ENCODE results near the gene NDRG3. TPM values are rescaled to one million over a fixed set of nuclear protein-coding genes. Genes with fewer than 3 reads are reported as not detected.

The NDRG3 gene
- polyA plus RNA-seq, 1 of the 3 experiments (the other 2 are of a cell fraction), result 20.5 TPM

GRCh38 chr20:36686944-36687343 is 58.9 kb downstream of the NDRG3 start:
- Histone ChIP-seq H3K27ac (ENCODE audit: low read depth in 2 of 2, low read length in 1 of 2) (no peak overlapping the region), H3K4me1 (ENCODE audit: control insufficient read depth in 1 of 2, insufficient read depth in 2 of 2, low read depth in 1 of 2, low read length in 1 of 2) (no peaks in the 10 kb centered on the region), H3K9ac (no peak overlapping the region), H3K79me2 (ENCODE audit: insufficient read depth) (no peaks in the 10 kb centered on the region), H3K36me3 (replicated peaks in 1 of 2; ENCODE audit: control insufficient read depth in 1 of 2, insufficient read depth in 2 of 2, low read length in 1 of 2) (peaks cover 0 to 8% of the 10 kb centered on the region in 2 experiments), H3K4me2 (no peak overlapping the region), H3F3A (replicated peaks; ENCODE audit: insufficient read depth) (no peaks in the 10 kb centered on the region), H3K9me2 (no peaks in the 10 kb centered on the region), H3K4me3 (ENCODE audit: low read depth in 2 of 2, low read length in 1 of 2) (no peak overlapping the region), H3K9me3 (no peaks in the 10 kb centered on the region), H3K27me3 (ENCODE audit: insufficient read depth) (no peaks in the 10 kb centered on the region), H2AFZ (ENCODE audit: low read depth) (no peak overlapping the region), H4K20me1 (ENCODE audit: insufficient read depth) (no peaks in the 10 kb centered on the region)
- ChIA-PET CTCF (interaction anchor here (1.4 kb wide), 1 partner anchor 87 kb away, joined by 3 read pairs; the partner anchor contains the start of gene DSN1), POLR2A (no interaction called here)
- no peak for DNase-seq
- 86% methylated on average over 4 of the region's 4 CpGs for WGBS (ENCODE audit: low lambda C conversion rate)
- TF ChIP-seq EZH2phosphoT487 (IDR thresholded peaks at IDR 0.05; ENCODE audit: borderline replicate concordance, low read depth), result no peak
- no peak for TF ChIP-seq TEAD4 (IDR thresholded peaks at IDR 0.05; ENCODE audit: borderline replicate concordance, insufficient read depth)

GRCh38 chr20:36686504-36686903 is 59.4 kb downstream of the NDRG3 start:
- POLR2A ChIA-PET, result no interaction called here
- WGBS (ENCODE audit: low lambda C conversion rate), result 88% methylated on average over 2 of the region's 2 CpGs
- no peaks in the 10 kb centered on the region for H3K9me2 ChIP-seq

More at GRCh38 chr20:36686504-36686903, 59.4 kb downstream of the NDRG3 start:
- H3K27me3 ChIP-seq (ENCODE audit: insufficient read depth), result no peaks in the 10 kb centered on the region
- DNase-seq, result no peak
- no peak overlapping the region for H3K27ac ChIP-seq (ENCODE audit: low read depth in 2 of 2, low read length in 1 of 2)
- H2AFZ ChIP-seq (ENCODE audit: low read depth), result no peak overlapping the region
- no peaks in the 10 kb centered on the region for H3K9me3 ChIP-seq
- H3F3A ChIP-seq (replicated peaks; ENCODE audit: insufficient read depth), result no peaks in the 10 kb centered on the region
- H3K9ac ChIP-seq, result no peak overlapping the region
- no peaks in the 10 kb centered on the region for H3K4me1 ChIP-seq (ENCODE audit: control insufficient read depth in 1 of 2, insufficient read depth in 2 of 2, low read depth in 1 of 2, low read length in 1 of 2)
- CTCF ChIA-PET, result interaction anchor here (1.4 kb wide), 1 partner anchor 88 kb away, joined by 3 read pairs; the partner anchor contains the start of gene DSN1
- no peak for TF ChIP-seq RAD21 (IDR thresholded peaks at IDR 0.05; ENCODE audit: low read length)
- TF ChIP-seq TAF1 (IDR thresholded peaks at IDR 0.05; ENCODE audit: borderline replicate concordance, low read depth, low read length), result no peak
- no peak for TF ChIP-seq SMC3 (IDR thresholded peaks at IDR 0.05; ENCODE audit: low read depth, low read length)
- no peak for TF ChIP-seq NFIC (IDR thresholded peaks at IDR 0.05; ENCODE audit: borderline replicate concordance)
- no peak for TF ChIP-seq USF2 (IDR thresholded peaks at IDR 0.05; ENCODE audit: borderline replicate concordance, low read depth, low read length)
- TF ChIP-seq POLR2AphosphoS5 (IDR thresholded peaks at IDR 0.05; ENCODE audit: low read depth, low read length), result no peak
- no peak for TF ChIP-seq REST (IDR thresholded peaks at IDR 0.05; ENCODE audit: low read depth, low read length)
- TF ChIP-seq FOXM1 (IDR thresholded peaks at IDR 0.05; ENCODE audit: low read depth), result no peak
- no peak for TF ChIP-seq USF1 (IDR thresholded peaks at IDR 0.05; ENCODE audit: borderline replicate concordance, low read depth)
- no peak for TF ChIP-seq GATA2 (CRISPR knock-in tag; IDR thresholded peaks at IDR 0.05)
- TF ChIP-seq RFX5 (IDR thresholded peaks at IDR 0.05; ENCODE audit: low read length), result no peak
- TF ChIP-seq GABPA (IDR thresholded peaks at IDR 0.05; ENCODE audit: low read depth), result no peak
- no peak for TF ChIP-seq IRF3 (IDR thresholded peaks at IDR 0.05; ENCODE audit: low read depth, low read length)
- no peak for TF ChIP-seq MEF2A (IDR thresholded peaks at IDR 0.05; ENCODE audit: borderline replicate concordance, low read depth)
- no peak for TF ChIP-seq CHD2 (IDR thresholded peaks at IDR 0.05; ENCODE audit: low read length, partially characterized antibody)
- no peak for TF ChIP-seq MXI1 (IDR thresholded peaks at IDR 0.05; ENCODE audit: low read depth, low read length)
- TF ChIP-seq CTCF (IDR thresholded peaks at IDR 0.05), result no peak
- TF ChIP-seq EP300 (IDR thresholded peaks at IDR 0.05; ENCODE audit: borderline replicate concordance in 1 of 2, low read depth in 1 of 2, low read length in 1 of 2), result no peak
- H4K20me1 ChIP-seq (ENCODE audit: insufficient read depth), result no peaks in the 10 kb centered on the region
- H3K4me3 ChIP-seq (ENCODE audit: low read depth in 2 of 2, low read length in 1 of 2), result no peak overlapping the region
- H3K36me3 ChIP-seq (replicated peaks in 1 of 2; ENCODE audit: control insufficient read depth in 1 of 2, insufficient read depth in 2 of 2, low read length in 1 of 2), result peaks cover 0 to 8% of the 10 kb centered on the region in 2 experiments
- no peak overlapping the region for H3K4me2 ChIP-seq
- no peaks in the 10 kb centered on the region for H3K79me2 ChIP-seq (ENCODE audit: insufficient read depth)
